Endothelial cell of umbilical vein (primary cell): Measurements from ENCODE around the gene C16orf89. TPM values are rescaled to one million over a fixed set of nuclear protein-coding genes. Genes with fewer than 3 reads are reported as not detected.

Source experiments
- BruUV-seq: library from RNA; stranded (reverse); fragments of 400-500 nt; replicated peaks from 2 replicates; lab custom pipeline; 2021; lab: Mats Ljungman, UMichigan
- CTCF ChIA-PET: fragments of 300-600, 350-600 bp; sonication (Branson Sonifier 250); formaldehyde crosslinking; loops from one replicate; lab custom pipeline; 2021; ENCODE audit warnings: antibody characterized with exemption, inconsistent platforms; lab: Charles Lee
- POLR2A ChIA-PET: fragments of 300-600, 350-600 bp; sonication (Branson Sonifier 250); formaldehyde crosslinking; loops from one replicate; lab custom pipeline; 2021; ENCODE audit warnings: antibody characterized with exemption, inconsistent platforms; lab: Charles Lee
- DNase-seq: peaks from one replicate; pipeline ENCODE4 v3.0.0-alpha.2; 2011; ENCODE audit warnings: low read depth, low spot score
- FAIRE-seq: peaks from 2 replicates; lab custom pipeline; 2011; peaks lifted over from hg19 to GRCh38; lab: Jason Lieb, UNC
- H2AFZ ChIP-seq: 2 replicates; pipeline ENCODE4 v1.6.0; 2012; ENCODE audit warnings: low read depth, low read length, control low read depth, inconsistent platforms
- H3K27ac ChIP-seq: 2 replicates; pipeline ENCODE4 v1.5.1; 2011; ENCODE audit warnings: low read depth, mild to moderate bottlenecking, control low read depth, low read length, moderate library complexity; ENCODE audit not compliant: insufficient read depth
- H3K27me3 ChIP-seq, 2 experiments: 2 replicates each; pipeline versions ENCODE4 v1.6.0 to v1.6.1; 2011; ENCODE audit warnings: low read length in 2 of 2, mixed read lengths in 1 of 2; ENCODE audit not compliant: control insufficient read depth in 2 of 2, insufficient read depth in 2 of 2
- H3K36me3 ChIP-seq, 2 experiments: 2 replicates in 1 of 2; 3 replicates in 1 of 2; pipeline ENCODE4 v1.5.1; 2011; ENCODE audit warnings: low read length in 2 of 2, mild to moderate bottlenecking in 1 of 2, moderate library complexity in 1 of 2; ENCODE audit not compliant: control insufficient read depth in 2 of 2, insufficient read depth in 2 of 2; ENCODE audit errors: extremely low read depth in 1 of 2
- H3K4me1 ChIP-seq: 3 replicates; pipeline ENCODE4 v1.5.1; 2011; ENCODE audit warnings: mild to moderate bottlenecking, low read length; ENCODE audit not compliant: control insufficient read depth, insufficient read depth; ENCODE audit errors: extremely low read depth
- H3K4me2 ChIP-seq: 2 replicates; pipeline ENCODE4 v1.6.1; 2011; ENCODE audit warnings: low read length, control low read depth, mixed read lengths; ENCODE audit not compliant: insufficient read depth
- H3K4me3 ChIP-seq, 3 experiments: fragments of 200-600 bp in 1 of 3; sonication (generic), shearing (Covaris generic) in 1 of 3; replicated peaks in 1 of 3; 2 replicates each; pipeline ENCODE4 v1.5.1; 2011 to 2016; ENCODE audit warnings: control low read depth in 3 of 3, low read length in 3 of 3, mild to moderate bottlenecking in 2 of 3, inconsistent platforms in 1 of 3, low read depth in 1 of 3, moderate library complexity in 1 of 3; ENCODE audit not compliant: insufficient read depth in 1 of 3
- H3K79me2 ChIP-seq: 2 replicates; pipeline ENCODE4 v1.6.0; 2012; ENCODE audit warnings: low read length, inconsistent platforms; ENCODE audit not compliant: control insufficient read depth, insufficient read depth
- H3K9ac ChIP-seq: replicated peaks from 2 replicates; pipeline ENCODE3; 2011; ENCODE audit warnings: low read length, control low read depth; ENCODE audit not compliant: insufficient read depth; ENCODE audit errors: extremely low read depth
- H3K9me1 ChIP-seq: replicated peaks from 3 replicates; pipeline ENCODE4 v1.6.0; 2011; ENCODE audit warnings: mild to moderate bottlenecking, low read length; ENCODE audit not compliant: control insufficient read depth, insufficient read depth; ENCODE audit errors: extremely low read depth
- H3K9me3 ChIP-seq: replicated peaks from 2 replicates; pipeline ENCODE4 v1.5.1; 2012; ENCODE audit warnings: low read length, inconsistent platforms; ENCODE audit not compliant: control insufficient read depth, insufficient read depth
- H4K20me1 ChIP-seq: replicated peaks from 2 replicates; pipeline ENCODE3; 2011; ENCODE audit warnings: mild to moderate bottlenecking, low read length; ENCODE audit not compliant: control insufficient read depth, insufficient read depth; ENCODE audit errors: extremely low read depth
- CTCF ChIP-seq, 2 donors: IDR thresholded peaks; 1 replicate in 1 of 2; 2 replicates in 1 of 2; pipeline ENCODE4 v1.5.1; 2011; ENCODE audit warnings: low read length in 2 of 2, mild to moderate bottlenecking in 2 of 2, moderate library complexity in 2 of 2, control low read depth in 1 of 2, inconsistent platforms in 1 of 2, low read depth in 1 of 2; ENCODE audit not compliant: insufficient read depth in 1 of 2; ENCODE audit errors: extremely low read depth in 1 of 2
- EZH2 ChIP-seq: IDR thresholded peaks from 2 replicates; pipeline ENCODE4 v1.6.1; 2012; ENCODE audit warnings: borderline replicate concordance, low read depth, mild to moderate bottlenecking, moderate library complexity, low read length, inconsistent platforms; ENCODE audit not compliant: severe bottlenecking
- FOS ChIP-seq: IDR thresholded peaks from 2 replicates; pipeline ENCODE4 v1.6.1; 2011; ENCODE audit warnings: mild to moderate bottlenecking, low read length, moderate library complexity, borderline replicate concordance; ENCODE audit not compliant: insufficient read depth
- GATA2 ChIP-seq: IDR thresholded peaks from 2 replicates; pipeline ENCODE4 v1.7.0; 2011; ENCODE audit warnings: low read depth, mild to moderate bottlenecking, moderate library complexity, mixed read lengths, low read length; ENCODE audit not compliant: insufficient read length, insufficient read depth
- JUN ChIP-seq: IDR thresholded peaks from 2 replicates; pipeline ENCODE4 v1.6.1; 2011; ENCODE audit warnings: borderline replicate concordance, low read depth; ENCODE audit not compliant: insufficient read length, insufficient read depth
- MAX ChIP-seq: IDR thresholded peaks from 2 replicates; pipeline ENCODE4 v1.6.1; 2011; ENCODE audit not compliant: insufficient read depth, insufficient read length
- MYC ChIP-seq: IDR thresholded peaks from one replicate; pipeline ENCODE4 v1.6.1; 2011; ENCODE audit warnings: mild to moderate bottlenecking, low read depth, low read length
- POLR2A ChIP-seq: IDR thresholded peaks from 2 replicates; pipeline ENCODE4 v1.6.1; 2012; ENCODE audit warnings: low read depth, mild to moderate bottlenecking, control low read depth, low read length
- POLR2AphosphoS5 ChIP-seq: IDR thresholded peaks from 2 replicates; pipeline ENCODE4 v1.6.1; 2012; ENCODE audit warnings: low read depth, mild to moderate bottlenecking, control low read depth, low read length, moderate library complexity; ENCODE audit not compliant: insufficient read depth
- dilution Hi-C: fragments of 300-500 bp; cut with MboI; formaldehyde crosslinking; loops from one replicate; pipeline ENCODE4 v1.15.0; 2019; ENCODE audit warnings: low sequenced_read_pairs; ENCODE audit not compliant: extremely low pct_ligation_motif_present
- intact Hi-C: fragments of 100-400 bp; cut with micrococcal nuclease; formaldehyde crosslinking; loops from one replicate; pipeline ENCODE4 v1.10.0; 2022
- polyA plus RNA-seq, 4 experiments: library from polyadenylated mRNA; depleted of rRNA in 3 of 4; stranded (reverse) in 3 of 4; unstranded in 1 of 4; fragments of >200 nt; gene quantifications; 2 replicates each; pipeline versions ENCODE4 v1.2.1 to v1.2.3, GENCODE V29; 2011 to 2012; ENCODE audit warnings: missing spikeins in 1 of 4
- total RNA-seq: library from RNA; stranded (reverse); gene quantifications from 2 replicates; pipeline ENCODE4 v1.2.3, GENCODE V29; 2021

C16orf89 gene
- total and polyA plus RNA-seq, 2 donors (not counting 3 experiments of a cell fraction or from before 2014, with no cell fraction given) = not detected

- Histone ChIP-seq H3K27me3 (no peaks in the 10 kb centered on the region), H3K9ac (no peak overlapping the region), H3K9me1 (no peaks in the 10 kb centered on the region), H3K9me3 (no peaks in the 10 kb centered on the region), H3K4me2 (no peak overlapping the region), H3K27ac (no peak overlapping the region), H4K20me1 (no peaks in the 10 kb centered on the region), H3K4me1 (no peaks in the 10 kb centered on the region), H3K4me3 (no peak overlapping the region), H3K79me2 (no peaks in the 10 kb centered on the region), H3K36me3 (no peaks in the 10 kb centered on the region), H2AFZ (no peak overlapping the region)
- intact Hi-C loops = no loop called here
- dilution Hi-C loops = no loop called here
- no peak for TF ChIP-seq CTCF (IDR thresholded peaks at IDR 0.05; ENCODE audit: extremely low read depth in 1 of 2, insufficient read depth in 1 of 2, low read depth in 1 of 2, low read length in 2 of 2)
- no peak for TF ChIP-seq POLR2A
- TF ChIP-seq MYC = no peak
- no peak for TF ChIP-seq JUN
- TF ChIP-seq POLR2AphosphoS5 = no peak
- TF ChIP-seq EZH2 = no peak
- TF ChIP-seq GATA2 = no peak
- TF ChIP-seq MAX = no peak
- no peak for TF ChIP-seq FOS
- FAIRE-seq (no peak), DNase-seq (no peak)
- ChIA-PET CTCF (no interaction called here), POLR2A (no interaction called here)
- BruUV-seq = no TSS peak
Measured at GRCh38 chr16:5012887-5013286, 52.9 kb downstream of the C16orf89 start.
